K562 (cell line): ENCODE data around the gene WASF2. TPM values are rescaled to one million over a fixed set of nuclear protein-coding genes. Genes with fewer than 3 reads are reported as not detected.

Source experiments
- EGR1 ChIP-seq: fragments of 450-650 bp; conservative IDR thresholded peaks from 2 replicates; pipeline ENCODE4 v1.6.1; 2017; ENCODE audit warnings: mild to moderate bottlenecking
- FOXA3 ChIP-seq, 2 experiments: fragments of 450-650 bp in 1 of 2; sonication (generic) in 1 of 2; formaldehyde crosslinking; IDR thresholded peaks in 1 of 2; conservative IDR thresholded peaks in 1 of 2; 2 replicates each; pipeline versions ENCODE4 v1.4.0 to v1.8.0; 2020 to 2022; ENCODE audit warnings: mild to moderate bottlenecking in 2 of 2, missing genetic modification reagents in 1 of 2
- HDGF ChIP-seq: fragments of 450-650 bp; IDR thresholded peaks from 2 replicates; pipeline ENCODE4 v1.6.1; 2016
- HNRNPH1 ChIP-seq: fragments of 200-400 bp; formaldehyde crosslinking; optimal IDR thresholded peaks from 2 replicates; pipeline ENCODE3; 2017; ENCODE audit warnings: low read depth, mild to moderate bottlenecking, low read length, moderate library complexity
- ID3 ChIP-seq, 2 experiments: fragments of 250-450 bp in 1 of 2; fragments of 450-650 bp in 1 of 2; sonication (Bioruptor Pico) in 1 of 2; IDR thresholded peaks; 2 replicates each; pipeline versions ENCODE4 v1.6.1 to v1.8.0; 2016 to 2021; ENCODE audit warnings: mild to moderate bottlenecking in 2 of 2, moderate library complexity in 2 of 2, missing compliant biosample characterization in 1 of 2, missing genetic modification characterization in 1 of 2
- ILK ChIP-seq: fragments of 450-650 bp; IDR thresholded peaks from 2 replicates; pipeline ENCODE4 v1.6.1; 2016; ENCODE audit warnings: missing genetic modification characterization, low read depth, mild to moderate bottlenecking, missing compliant biosample characterization, moderate library complexity, borderline replicate concordance
- MAFK ChIP-seq: IDR thresholded peaks from 2 replicates; pipeline ENCODE4 v1.6.1; 2011; ENCODE audit warnings: low read length, improper control_type of control experiment
- MCM3 ChIP-seq: fragments of 450-650 bp; IDR thresholded peaks from 2 replicates; pipeline ENCODE4 v1.6.1; 2016
- RFX7 ChIP-seq: fragments of 250-450 bp; sonication (Bioruptor Pico); IDR thresholded peaks from 2 replicates; pipeline ENCODE4 v1.5.1; 2021; ENCODE audit warnings: mild to moderate bottlenecking
- RREB1 ChIP-seq: fragments of 250-450 bp; sonication (Bioruptor Pico); IDR thresholded peaks from 2 replicates; pipeline ENCODE4 v1.4.0; 2020
- TAL1 ChIP-seq: fragments of 450-650 bp; IDR thresholded peaks from 2 replicates; pipeline ENCODE4 v1.6.1; 2016; ENCODE audit warnings: mild to moderate bottlenecking
- THRAP3 ChIP-seq: fragments of 450-650 bp; IDR thresholded peaks from 2 replicates; pipeline ENCODE4 v1.6.1; 2016; ENCODE audit warnings: mild to moderate bottlenecking, inconsistent platforms, borderline replicate concordance
- ZNF24 ChIP-seq: fragments of 450-650 bp; IDR thresholded peaks from 2 replicates; pipeline ENCODE4 v1.6.1; 2016
- ZNF561 ChIP-seq: fragments of 450-650 bp; formaldehyde crosslinking; conservative IDR thresholded peaks from 2 replicates; pipeline ENCODE4 v1.4.0; 2020; ENCODE audit warnings: mild to moderate bottlenecking, moderate library complexity
- ZNF655 ChIP-seq: fragments of 250-450 bp; sonication (Bioruptor Pico); IDR thresholded peaks from 2 replicates; pipeline ENCODE4 v1.5.0; 2021
- ZNF75A ChIP-seq: fragments of 450-650 bp; formaldehyde crosslinking; IDR thresholded peaks from 2 replicates; pipeline ENCODE4 v1.4.0; 2020; ENCODE audit warnings: mild to moderate bottlenecking
- polyA plus RNA-seq, 8 experiments: library from polyadenylated mRNA; depleted of rRNA in 4 of 8; stranded (reverse) in 5 of 8; unstranded in 3 of 8; fragments of >200 nt; fragmentation: Nextera tagmentation in 2 of 8; fragmentation: Illumina TruSeq in 1 of 8; extraction: Ambion mirVana in 2 of 8; extraction: Trizol in 1 of 8; gene quantifications; 2 replicates each; pipeline versions ENCODE4 v1.2.1 to v1.2.3, GENCODE V29; 2011 to 2014; ENCODE audit warnings: inconsistent platforms in 1 of 8, missing spikeins in 1 of 8
- total RNA-seq, 7 experiments: library from RNA; depleted of rRNA in 6 of 7; stranded (reverse); fragments of >200 nt in 6 of 7; fragmentation: Illumina TruSeq in 2 of 7; extraction: Trizol in 2 of 7; gene quantifications; 2 replicates each; pipeline versions ENCODE4 v1.2.1 to v1.2.3, GENCODE V29; 2011 to 2021; ENCODE audit warnings: low replicate concordance in 1 of 7
- TF ChIP-seq, protein P1 (sequence below): fragments of 450-650 bp; formaldehyde crosslinking; IDR thresholded peaks from 2 replicates; pipeline ENCODE4 v1.4.0; 2022; ENCODE audit warnings: missing genetic modification characterization
- TF ChIP-seq, protein P2 (sequence below): IDR thresholded peaks from 3 replicates; pipeline ENCODE4 v1.6.1; 2011; ENCODE audit warnings: borderline replicate concordance, mild to moderate bottlenecking; ENCODE audit not compliant: insufficient read length, insufficient read depth

The WASF2 gene
- total and polyA plus RNA-seq, 9 of the 15 experiments (the other 6 are each of a cell fraction or from before 2014, with no cell fraction given): 8.2 to 163 (median 31.2) TPM

GRCh38 chr1:27489973-27490741 lies at the start of gene WASF2 (continued):
- TF ChIP-seq TAL1 (0 out of 2 replicates have a peak, but pooled peaks have one; percentile 2), MAFK (no peak; the same call in 1 of the 2 replicates), HDGF (no peak), ZNF655 (CRISPR knock-in tag) (no peak), ZNF561 (CRISPR knock-in tag) (no peak), MCM3 (no peak), FOXA3 (CRISPR knock-in tag; conservative IDR thresholded peaks at IDR 0.05 in 1 of 2, IDR thresholded peaks at IDR 0.05 in 1 of 2) (peak in 1 of 2 experiments; percentile 76; a peak in 2 of 4 replicates), RREB1 (CRISPR knock-in tag) (peak; percentile 80; the same call in 1 of the 2 replicates), ZNF75A (CRISPR knock-in tag) (no peak), RFX7 (CRISPR knock-in tag) (no peak), ILK (no peak), THRAP3 (no peak), ID3 (CRISPR knock-in tag; IDR thresholded peaks at IDR 0.05) (no peak), ID3 (tag; IDR thresholded peaks at IDR 0.05) (peak; percentile 56), ZNF24 (peak; percentile 100), EGR1 (peak; percentile 91), HNRNPH1 (no peak)
- TF ChIP-seq, protein P1, sequence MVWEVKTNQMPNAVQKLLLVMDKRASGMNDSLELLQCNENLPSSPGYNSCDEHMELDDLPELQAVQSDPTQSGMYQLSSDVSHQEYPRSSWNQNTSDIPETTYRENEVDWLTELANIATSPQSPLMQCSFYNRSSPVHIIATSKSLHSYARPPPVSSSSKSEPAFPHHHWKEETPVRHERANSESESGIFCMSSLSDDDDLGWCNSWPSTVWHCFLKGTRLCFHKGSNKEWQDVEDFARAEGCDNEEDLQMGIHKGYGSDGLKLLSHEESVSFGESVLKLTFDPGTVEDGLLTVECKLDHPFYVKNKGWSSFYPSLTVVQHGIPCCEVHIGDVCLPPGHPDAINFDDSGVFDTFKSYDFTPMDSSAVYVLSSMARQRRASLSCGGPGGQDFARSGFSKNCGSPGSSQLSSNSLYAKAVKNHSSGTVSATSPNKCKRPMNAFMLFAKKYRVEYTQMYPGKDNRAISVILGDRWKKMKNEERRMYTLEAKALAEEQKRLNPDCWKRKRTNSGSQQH (CRISPR knock-in tag): 0 out of 2 replicates have a peak, but pooled peaks have one; percentile 24
- TF ChIP-seq, protein P2, sequence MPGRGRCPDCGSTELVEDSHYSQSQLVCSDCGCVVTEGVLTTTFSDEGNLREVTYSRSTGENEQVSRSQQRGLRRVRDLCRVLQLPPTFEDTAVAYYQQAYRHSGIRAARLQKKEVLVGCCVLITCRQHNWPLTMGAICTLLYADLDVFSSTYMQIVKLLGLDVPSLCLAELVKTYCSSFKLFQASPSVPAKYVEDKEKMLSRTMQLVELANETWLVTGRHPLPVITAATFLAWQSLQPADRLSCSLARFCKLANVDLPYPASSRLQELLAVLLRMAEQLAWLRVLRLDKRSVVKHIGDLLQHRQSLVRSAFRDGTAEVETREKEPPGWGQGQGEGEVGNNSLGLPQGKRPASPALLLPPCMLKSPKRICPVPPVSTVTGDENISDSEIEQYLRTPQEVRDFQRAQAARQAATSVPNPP: no peak
